MM.1S (cell line): ENCODE measurements around the gene RNASE8.

Source experiments
- DNase-seq: peaks from one replicate; pipeline ENCODE4 v3.0.0-alpha.2; 2015
- H2AFZ ChIP-seq: fragments of 300-600 bp; sonication (generic); 2 replicates; pipeline ENCODE4 v1.6.0; 2016; ENCODE audit warnings: antibody characterized with exemption, low read length
- H3F3A ChIP-seq: fragments of 300-600 bp; sonication (generic); 2 replicates; pipeline ENCODE4 v1.6.1; 2016; ENCODE audit warnings: mild to moderate bottlenecking, antibody characterized with exemption, low read length, moderate library complexity, mixed read lengths; ENCODE audit not compliant: insufficient read depth
- H3K27ac ChIP-seq: fragments of 300-600 bp; sonication (generic); 2 replicates; pipeline ENCODE4 v1.5.1; 2016; ENCODE audit warnings: mild to moderate bottlenecking, low read length
- H3K27me3 ChIP-seq: fragments of 300-600 bp; sonication (generic); replicated peaks from 2 replicates; pipeline ENCODE4 v1.6.0; 2016; ENCODE audit warnings: low read length; ENCODE audit not compliant: insufficient read depth
- H3K36me3 ChIP-seq: fragments of 300-600 bp; sonication (generic); replicated peaks from 2 replicates; pipeline ENCODE4 v1.6.1; 2016; ENCODE audit warnings: mild to moderate bottlenecking, low read length, mixed read lengths; ENCODE audit not compliant: insufficient read depth
- H3K4me1 ChIP-seq: fragments of 300-600 bp; sonication (generic); 2 replicates; pipeline ENCODE4 v1.6.1; 2016; ENCODE audit warnings: low read length, mixed read lengths
- H3K4me2 ChIP-seq: fragments of 300-600 bp; sonication (generic); 2 replicates; pipeline ENCODE4 v1.6.0; 2016; ENCODE audit warnings: low read depth, low read length
- H3K4me3 ChIP-seq: fragments of 300-600 bp; sonication (generic); 2 replicates; pipeline ENCODE4 v1.5.1; 2016; ENCODE audit warnings: low read length, mixed read lengths
- H3K79me2 ChIP-seq: fragments of 300-600 bp; sonication (generic); 2 replicates; pipeline ENCODE4 v1.6.1; 2016; ENCODE audit warnings: mixed run types, low read length, mixed read lengths
- H3K9ac ChIP-seq: fragments of 300-600 bp; sonication (generic); 2 replicates; pipeline ENCODE4 v1.6.1; 2016; ENCODE audit warnings: low read length, mixed read lengths
- H3K9me2 ChIP-seq: fragments of 300-600 bp; sonication (generic); replicated peaks from 2 replicates; pipeline ENCODE4 v1.6.1; 2016; ENCODE audit warnings: mild to moderate bottlenecking, low read length, mixed read lengths; ENCODE audit not compliant: insufficient read depth
- H3K9me3 ChIP-seq: fragments of 300-600 bp; sonication (generic); replicated peaks from 2 replicates; pipeline ENCODE4 v1.6.1; 2016; ENCODE audit warnings: mild to moderate bottlenecking, low read length, mixed read lengths; ENCODE audit not compliant: insufficient read depth
- H4K20me1 ChIP-seq: fragments of 300-600 bp; sonication (generic); 2 replicates; pipeline ENCODE4 v1.6.1; 2016; ENCODE audit warnings: mild to moderate bottlenecking, low read length, moderate library complexity, mixed read lengths; ENCODE audit not compliant: insufficient read depth
- CTCF ChIP-seq: fragments of 300-600 bp; sonication (generic); IDR thresholded peaks from 2 replicates; pipeline ENCODE4 v1.5.1; 2016; ENCODE audit warnings: antibody characterized with exemption, low read length, mixed read lengths
- EZH2 ChIP-seq: fragments of 300-600 bp; sonication (generic); optimal IDR thresholded peaks from 2 replicates; pipeline ENCODE3; 2017; ENCODE audit warnings: low read depth, mild to moderate bottlenecking, antibody characterized with exemption, low read length, mixed read lengths
- EZH2phosphoT487 ChIP-seq: fragments of 300-600 bp; sonication (generic); IDR thresholded peaks from 2 replicates; pipeline ENCODE4 v1.6.1; 2018; ENCODE audit warnings: antibody characterized with exemption, low read length

The RNASE8 gene

GRCh38 chr14:21025371-21026273, 32.0 kb upstream of the RNASE8 start:
- Histone ChIP-seq H3K9ac (no peak overlapping the region), H3K36me3 (no peaks in the 10 kb centered on the region), H3K27me3 (no peaks in the 10 kb centered on the region), H3K4me3 (peak overlapping the region; percentile 50; the same call in 1 of the 2 replicates), H3K9me2 (no peaks in the 10 kb centered on the region), H3K27ac (no peak overlapping the region), H2AFZ (peak overlapping the region; percentile 38; the same call in 1 of the 2 replicates), H4K20me1 (no peaks in the 10 kb centered on the region), H3K79me2 (no peaks in the 10 kb centered on the region), H3K4me1 (no peaks in the 10 kb centered on the region), H3F3A (no peaks in the 10 kb centered on the region), H3K4me2 (peak overlapping the region; percentile 52), H3K9me3 (no peaks in the 10 kb centered on the region)
- no peak for DNase-seq
- TF ChIP-seq CTCF (no peak), EZH2 (no peak), EZH2phosphoT487 (no peak)

- Histone ChIP-seq H3K4me1 (no peaks in the 10 kb centered on the region), H3K4me2 (no peak overlapping the region), H3K9me2 (no peaks in the 10 kb centered on the region), H2AFZ (no peak overlapping the region), H3K4me3 (no peak overlapping the region), H4K20me1 (no peaks in the 10 kb centered on the region), H3K27ac (no peak overlapping the region), H3K27me3 (no peaks in the 10 kb centered on the region), H3K79me2 (no peaks in the 10 kb centered on the region), H3K36me3 (no peaks in the 10 kb centered on the region), H3K9me3 (no peaks in the 10 kb centered on the region), H3F3A (no peaks in the 10 kb centered on the region), H3K9ac (no peak overlapping the region)
- no peak for DNase-seq
- TF ChIP-seq EZH2: no peak
- no peak for TF ChIP-seq EZH2phosphoT487
- no peak for TF ChIP-seq CTCF
Observed at GRCh38 chr14:21026274-21026987, 31.2 kb upstream of the RNASE8 start.

GRCh38 chr14:21026988-21027315, 30.7 kb upstream of the RNASE8 start:
- H3K4me3 ChIP-seq: no peak overlapping the region

More at GRCh38 chr14:21026988-21027315, 30.7 kb upstream of the RNASE8 start:
- Histone ChIP-seq H3K9me2 (no peaks in the 10 kb centered on the region), H3K4me1 (no peaks in the 10 kb centered on the region), H3K36me3 (no peaks in the 10 kb centered on the region), H4K20me1 (no peaks in the 10 kb centered on the region), H3K27me3 (no peaks in the 10 kb centered on the region), H3K27ac (no peak overlapping the region), H2AFZ (no peak overlapping the region), H3K9ac (no peak overlapping the region), H3K79me2 (no peaks in the 10 kb centered on the region), H3K4me2 (no peak overlapping the region), H3K9me3 (no peaks in the 10 kb centered on the region), H3F3A (no peaks in the 10 kb centered on the region)
- no peak for DNase-seq
- TF ChIP-seq CTCF (no peak), EZH2 (no peak), EZH2phosphoT487 (no peak)
